ENCODE data around the gene PLXNB2. TPM values are rescaled to one million over a fixed set of nuclear protein-coding genes. Genes with fewer than 3 reads are reported as not detected.
"Not testable (repeated sequence)": the region's sequence is repeated elsewhere in the genome, so short reads cannot be mapped to it uniquely, and the experiment has no call there.

The PLXNB2 gene
- total RNA-seq, 1 donor from 2014 or later = 1,246 TPM

- DNase-seq (ENCODE audit: low spot score) = peak; percentile 62
These were observed 27.3 kb downstream of the PLXNB2 start for GRCh38 chr22:50280022-50280707.

- no peak for DNase-seq (ENCODE audit: low spot score)
These were observed 28.4 kb downstream of the PLXNB2 start for GRCh38 chr22:50278956-50279619.

- no peak for DNase-seq (ENCODE audit: low spot score)
These were observed 29.0 kb downstream of the PLXNB2 start for GRCh38 chr22:50278461-50278860.

GRCh38 chr22:50277761-50278160 lies 29.7 kb downstream of the PLXNB2 start:
- DNase-seq (ENCODE audit: low spot score) = no peak

GRCh38 chr22:50276143-50276542 lies 31.3 kb downstream of the PLXNB2 start:
- DNase-seq (ENCODE audit: low spot score) = peak; percentile 74

GRCh38 chr22:50275181-50276055 lies 32.0 kb downstream of the PLXNB2 start:
- DNase-seq (ENCODE audit: low spot score) = no peak

GRCh38 chr22:50274771-50275170 lies 32.7 kb downstream of the PLXNB2 start:
- no peak for DNase-seq (ENCODE audit: low spot score)

GRCh38 chr22:50274311-50274710 lies 33.1 kb downstream of the PLXNB2 start:
- DNase-seq (ENCODE audit: low spot score) = peak; percentile 68

- not testable (repeated sequence) for DNase-seq (ENCODE audit: low spot score)
These were observed 33.7 kb downstream of the PLXNB2 start for GRCh38 chr22:50273781-50274180.

GRCh38 chr22:50273352-50273751 lies 34.1 kb downstream of the PLXNB2 start:
- DNase-seq (ENCODE audit: low spot score) = not testable (repeated sequence)

GRCh38 chr22:50272044-50272802 lies 35.2 kb downstream of the PLXNB2 start:
- no peak for DNase-seq (ENCODE audit: low spot score)

- DNase-seq (ENCODE audit: low spot score) = peak; percentile 66
These were observed 35.9 kb downstream of the PLXNB2 start for GRCh38 chr22:50271519-50271970.

- DNase-seq (ENCODE audit: low spot score) = peak; percentile 70
These were observed 36.6 kb downstream of the PLXNB2 start for GRCh38 chr22:50270666-50271394.

GRCh38 chr22:50269970-50270665 lies 37.3 kb downstream of the PLXNB2 start, which contains the start of gene MAPK11:
TSS of gene MAPK11 (minus strand) at chr22:50270380. CDS start at chr22:50270292, 88 bp downstream.
- no peak for DNase-seq (ENCODE audit: low spot score)

- no peak for DNase-seq (ENCODE audit: low spot score)
These were observed 37.9 kb downstream of the PLXNB2 start for GRCh38 chr22:50269573-50269969.

GRCh38 chr22:50268655-50269113 lies 38.8 kb downstream of the PLXNB2 start:
- no peak for DNase-seq (ENCODE audit: low spot score)

- peak; percentile 60 for DNase-seq (ENCODE audit: low spot score)
These were observed 39.7 kb downstream of the PLXNB2 start for GRCh38 chr22:50267591-50268390.

- DNase-seq (ENCODE audit: low spot score) = no peak
These were observed 40.5 kb downstream of the PLXNB2 start for GRCh38 chr22:50266994-50267393.

All from mucosa of gallbladder (tissue), 1 donor.